GM12873 (cell line): Measurements from ENCODE around the gene PDE8B.

ENCODE experiments used
- CTCF ChIP-seq: IDR thresholded peaks from 2 replicates; pipeline ENCODE4 v1.5.1; 2012; ENCODE audit warnings: low read depth, mild to moderate bottlenecking, moderate library complexity, low read length, control low read depth; ENCODE audit not compliant: insufficient read depth; ENCODE audit errors: missing control alignments

The PDE8B gene

GRCh38 chr5:77222722-77223121 is 12.2 kb downstream of the PDE8B start:
- no peak for TF ChIP-seq CTCF

- TF ChIP-seq CTCF: no peak
These were observed 13.2 kb downstream of the PDE8B start for GRCh38 chr5:77223653-77224052.

- TF ChIP-seq CTCF: no peak
These were observed 14.3 kb downstream of the PDE8B start for GRCh38 chr5:77224672-77225355.

- no peak for TF ChIP-seq CTCF
These were observed 15.1 kb downstream of the PDE8B start for GRCh38 chr5:77225531-77225930.

GRCh38 chr5:77229887-77230286 is 19.4 kb downstream of the PDE8B start:
- no peak for TF ChIP-seq CTCF

- TF ChIP-seq CTCF: peak; percentile 43
These were observed 20.4 kb downstream of the PDE8B start for GRCh38 chr5:77230727-77231470.

GRCh38 chr5:77231471-77232138 is 21.1 kb downstream of the PDE8B start:
- no peak for TF ChIP-seq CTCF
